ENCODE data around the gene DCANP1. TPM values are rescaled to one million over a fixed set of nuclear protein-coding genes. Genes with fewer than 3 reads are reported as not detected.
A peak's percentile ranks its signal among the peaks of the same experiment; 100 is the strongest.

DCANP1 gene
- total and polyA plus RNA-seq, 2 of the 13 experiments (the other 11 are each of a cell fraction or from before 2014, with no cell fraction given): not detected

DNA sequence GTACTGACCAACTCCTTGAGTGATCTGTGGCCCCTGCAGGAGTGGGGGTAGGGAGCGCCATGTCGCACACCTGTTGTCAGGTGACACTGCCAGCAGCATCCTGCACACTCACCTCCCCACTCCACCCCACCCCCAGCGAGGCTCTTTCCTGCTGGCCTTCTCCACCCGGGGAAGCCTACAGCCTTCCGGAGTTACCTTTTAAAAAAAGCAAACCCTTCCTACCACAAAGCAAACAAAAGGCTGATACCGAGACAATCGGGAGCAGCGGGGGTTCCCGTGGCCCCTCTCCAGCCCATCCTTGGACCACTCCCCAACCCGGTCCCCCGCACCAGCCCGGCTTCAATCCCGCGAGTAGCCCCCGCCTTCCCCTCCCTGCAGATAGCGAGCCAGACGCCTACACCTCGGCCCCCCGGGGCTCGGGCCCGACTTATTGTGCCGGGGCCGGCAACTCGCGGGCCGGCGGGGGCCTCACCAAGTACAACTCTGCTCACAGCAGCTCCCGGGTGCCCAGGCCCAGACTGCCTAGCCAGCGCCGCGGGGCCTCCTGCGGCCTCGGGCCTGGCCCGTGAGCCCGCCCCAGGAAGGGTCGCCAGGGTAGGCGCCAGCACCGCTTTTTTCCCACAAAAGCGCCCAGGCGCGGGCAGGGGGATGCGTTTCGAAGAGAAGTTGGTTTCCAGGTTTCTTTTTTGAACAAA lies 48.8 kb downstream of the DCANP1 start (continued):
- TF ChIP-seq, protein P1, sequence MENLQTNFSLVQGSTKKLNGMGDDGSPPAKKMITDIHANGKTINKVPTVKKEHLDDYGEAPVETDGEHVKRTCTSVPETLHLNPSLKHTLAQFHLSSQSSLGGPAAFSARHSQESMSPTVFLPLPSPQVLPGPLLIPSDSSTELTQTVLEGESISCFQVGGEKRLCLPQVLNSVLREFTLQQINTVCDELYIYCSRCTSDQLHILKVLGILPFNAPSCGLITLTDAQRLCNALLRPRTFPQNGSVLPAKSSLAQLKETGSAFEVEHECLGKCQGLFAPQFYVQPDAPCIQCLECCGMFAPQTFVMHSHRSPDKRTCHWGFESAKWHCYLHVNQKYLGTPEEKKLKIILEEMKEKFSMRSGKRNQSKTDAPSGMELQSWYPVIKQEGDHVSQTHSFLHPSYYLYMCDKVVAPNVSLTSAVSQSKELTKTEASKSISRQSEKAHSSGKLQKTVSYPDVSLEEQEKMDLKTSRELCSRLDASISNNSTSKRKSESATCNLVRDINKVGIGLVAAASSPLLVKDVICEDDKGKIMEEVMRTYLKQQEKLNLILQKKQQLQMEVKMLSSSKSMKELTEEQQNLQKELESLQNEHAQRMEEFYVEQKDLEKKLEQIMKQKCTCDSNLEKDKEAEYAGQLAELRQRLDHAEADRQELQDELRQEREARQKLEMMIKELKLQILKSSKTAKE (CRISPR knock-in tag; IDR thresholded peaks at IDR 0.05; ENCODE audit: borderline replicate concordance): no peak
- TF ChIP-seq MAFG (CRISPR knock-in tag; IDR thresholded peaks at IDR 0.05) (no peak), ZNF331 (CRISPR knock-in tag; IDR thresholded peaks at IDR 0.05) (no peak), MZF1 (CRISPR knock-in tag; IDR thresholded peaks at IDR 0.05; ENCODE audit: borderline replicate concordance) (no peak), SOX6 (IDR thresholded peaks at IDR 0.05) (no peak), SOX6 (CRISPR knock-in tag; IDR thresholded peaks at IDR 0.05) (peak; percentile 33; the same call in 1 of the 2 replicates), ZNF20 (CRISPR knock-in tag; IDR thresholded peaks at IDR 0.05) (no peak), GABPA (IDR thresholded peaks at IDR 0.05; ENCODE audit: low read depth, low read length) (no peak), GABPA (CRISPR knock-in tag; IDR thresholded peaks at IDR 0.05; ENCODE audit: low read depth) (peak; percentile 19; the same call in 1 of the 2 replicates), ZNF10 (CRISPR knock-in tag; IDR thresholded peaks at IDR 0.05; ENCODE audit: borderline replicate concordance, low read depth) (no peak), CENPT (CRISPR knock-in tag; IDR thresholded peaks at IDR 0.05; ENCODE audit: low read depth) (no peak), NFYC (CRISPR knock-in tag; IDR thresholded peaks at IDR 0.05) (no peak)
- TF ChIP-seq, protein P2, sequence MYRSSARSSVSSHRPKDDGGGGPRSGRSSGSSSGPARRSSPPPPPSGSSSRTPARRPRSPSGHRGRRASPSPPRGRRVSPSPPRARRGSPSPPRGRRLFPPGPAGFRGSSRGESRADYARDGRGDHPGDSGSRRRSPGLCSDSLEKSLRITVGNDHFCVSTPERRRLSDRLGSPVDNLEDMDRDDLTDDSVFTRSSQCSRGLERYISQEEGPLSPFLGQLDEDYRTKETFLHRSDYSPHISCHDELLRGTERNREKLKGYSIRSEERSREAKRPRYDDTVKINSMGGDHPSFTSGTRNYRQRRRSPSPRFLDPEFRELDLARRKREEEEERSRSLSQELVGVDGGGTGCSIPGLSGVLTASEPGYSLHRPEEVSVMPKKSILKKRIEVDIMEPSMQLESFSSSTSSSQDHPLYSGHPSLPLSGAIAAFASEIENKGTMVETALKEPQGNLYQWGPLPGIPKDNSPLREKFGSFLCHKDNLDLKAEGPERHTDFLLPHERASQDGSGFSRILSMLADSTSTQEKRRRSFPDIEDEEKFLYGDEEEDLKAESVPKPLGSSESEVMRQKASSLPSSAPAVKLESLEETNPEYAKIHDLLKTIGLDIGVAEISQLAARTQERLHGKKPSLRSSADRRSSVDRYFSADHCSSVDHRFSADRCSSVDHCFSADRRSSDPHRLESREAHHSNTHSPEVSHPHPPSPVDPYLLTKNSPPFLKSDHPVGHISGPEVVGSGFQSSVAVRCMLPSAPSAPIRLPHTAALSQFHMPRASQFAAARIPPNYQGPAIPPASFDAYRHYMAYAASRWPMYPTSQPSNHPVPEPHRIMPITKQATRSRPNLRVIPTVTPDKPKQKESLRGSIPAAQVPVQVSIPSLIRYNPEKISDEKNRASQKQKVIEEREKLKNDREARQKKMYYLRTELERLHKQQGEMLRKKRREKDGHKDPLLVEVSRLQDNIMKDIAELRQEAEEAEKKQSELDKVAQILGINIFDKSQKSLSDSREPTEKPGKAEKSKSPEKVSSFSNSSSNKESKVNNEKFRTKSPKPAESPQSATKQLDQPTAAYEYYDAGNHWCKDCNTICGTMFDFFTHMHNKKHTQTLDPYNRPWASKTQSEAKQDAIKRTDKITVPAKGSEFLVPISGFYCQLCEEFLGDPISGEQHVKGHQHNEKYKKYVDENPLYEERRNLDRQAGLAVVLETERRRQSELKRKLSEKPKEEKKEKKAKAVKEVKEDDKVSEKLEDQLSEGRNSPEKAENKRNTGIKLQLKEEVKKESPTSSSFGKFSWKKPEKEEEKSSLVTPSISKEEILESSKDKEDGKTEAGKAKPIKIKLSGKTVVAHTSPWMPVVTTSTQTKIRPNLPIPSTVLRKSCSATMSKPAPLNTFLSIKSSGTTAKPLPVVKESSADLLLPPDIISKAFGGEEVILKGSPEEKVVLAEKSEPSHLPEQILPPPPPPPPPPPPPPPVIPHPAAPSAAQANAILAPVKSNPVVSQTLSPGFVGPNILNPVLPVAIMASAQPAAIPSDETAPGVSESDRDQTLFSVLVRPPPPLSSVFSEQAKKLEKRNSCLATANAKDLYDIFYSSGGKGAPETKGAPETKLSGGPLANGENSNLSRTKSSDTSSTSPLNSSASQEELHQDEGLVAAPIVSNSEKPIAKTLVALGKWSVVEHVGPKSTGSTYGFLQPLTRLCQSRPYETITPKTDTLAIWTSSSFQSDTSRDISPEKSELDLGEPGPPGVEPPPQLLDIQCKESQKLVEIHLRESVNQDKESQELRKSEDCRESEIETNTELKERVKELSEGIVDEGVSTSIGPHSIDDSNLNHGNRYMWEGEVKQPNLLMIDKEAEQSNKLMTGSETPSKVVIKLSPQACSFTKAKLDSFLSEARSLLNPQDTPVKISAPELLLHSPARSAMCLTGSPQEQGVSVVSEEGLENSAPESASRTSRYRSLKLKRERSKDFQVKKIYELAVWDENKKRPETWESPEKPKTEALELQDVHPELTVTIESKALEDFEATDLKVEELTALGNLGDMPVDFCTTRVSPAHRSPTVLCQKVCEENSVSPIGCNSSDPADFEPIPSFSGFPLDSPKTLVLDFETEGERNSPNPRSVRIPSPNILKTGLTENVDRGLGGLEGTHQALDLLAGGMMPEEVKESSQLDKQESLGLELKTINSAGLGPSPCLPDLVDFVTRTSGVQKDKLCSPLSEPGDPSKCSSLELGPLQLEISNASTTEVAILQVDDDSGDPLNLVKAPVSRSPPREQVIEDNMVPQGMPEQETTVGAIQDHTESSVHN (CRISPR knock-in tag; IDR thresholded peaks at IDR 0.05): no peak
- TF ChIP-seq, protein P3, sequence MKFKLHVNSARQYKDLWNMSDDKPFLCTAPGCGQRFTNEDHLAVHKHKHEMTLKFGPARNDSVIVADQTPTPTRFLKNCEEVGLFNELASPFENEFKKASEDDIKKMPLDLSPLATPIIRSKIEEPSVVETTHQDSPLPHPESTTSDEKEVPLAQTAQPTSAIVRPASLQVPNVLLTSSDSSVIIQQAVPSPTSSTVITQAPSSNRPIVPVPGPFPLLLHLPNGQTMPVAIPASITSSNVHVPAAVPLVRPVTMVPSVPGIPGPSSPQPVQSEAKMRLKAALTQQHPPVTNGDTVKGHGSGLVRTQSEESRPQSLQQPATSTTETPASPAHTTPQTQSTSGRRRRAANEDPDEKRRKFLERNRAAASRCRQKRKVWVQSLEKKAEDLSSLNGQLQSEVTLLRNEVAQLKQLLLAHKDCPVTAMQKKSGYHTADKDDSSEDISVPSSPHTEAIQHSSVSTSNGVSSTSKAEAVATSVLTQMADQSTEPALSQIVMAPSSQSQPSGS (CRISPR knock-in tag; IDR thresholded peaks at IDR 0.05): no peak
- TF ChIP-seq, protein P4, sequence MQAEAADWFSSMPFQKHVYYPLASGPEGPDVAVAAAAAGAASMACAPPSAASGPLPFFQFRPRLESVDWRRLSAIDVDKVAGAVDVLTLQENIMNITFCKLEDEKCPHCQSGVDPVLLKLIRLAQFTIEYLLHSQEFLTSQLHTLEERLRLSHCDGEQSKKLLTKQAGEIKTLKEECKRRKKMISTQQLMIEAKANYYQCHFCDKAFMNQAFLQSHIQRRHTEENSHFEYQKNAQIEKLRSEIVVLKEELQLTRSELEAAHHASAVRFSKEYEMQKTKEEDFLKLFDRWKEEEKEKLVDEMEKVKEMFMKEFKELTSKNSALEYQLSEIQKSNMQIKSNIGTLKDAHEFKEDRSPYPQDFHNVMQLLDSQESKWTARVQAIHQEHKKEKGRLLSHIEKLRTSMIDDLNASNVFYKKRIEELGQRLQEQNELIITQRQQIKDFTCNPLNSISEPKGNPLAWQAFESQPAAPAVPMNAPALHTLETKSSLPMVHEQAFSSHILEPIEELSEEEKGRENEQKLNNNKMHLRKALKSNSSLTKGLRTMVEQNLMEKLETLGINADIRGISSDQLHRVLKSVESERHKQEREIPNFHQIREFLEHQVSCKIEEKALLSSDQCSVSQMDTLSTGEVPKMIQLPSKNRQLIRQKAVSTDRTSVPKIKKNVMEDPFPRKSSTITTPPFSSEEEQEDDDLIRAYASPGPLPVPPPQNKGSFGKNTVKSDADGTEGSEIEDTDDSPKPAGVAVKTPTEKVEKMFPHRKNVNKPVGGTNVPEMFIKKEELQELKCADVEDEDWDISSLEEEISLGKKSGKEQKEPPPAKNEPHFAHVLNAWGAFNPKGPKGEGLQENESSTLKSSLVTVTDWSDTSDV (CRISPR knock-in tag; IDR thresholded peaks at IDR 0.05): no peak

All from HepG2 (cell line).